OCI-LY7 (cell line): ENCODE results near the gene LRP2. TPM values are rescaled to one million over a fixed set of nuclear protein-coding genes. Genes with fewer than 3 reads are reported as not detected.

ENCODE experiments used
- BruUV-seq: library from RNA; stranded (reverse); fragments of 400-500 nt; replicated peaks from 2 replicates; lab custom pipeline; 2021; lab: Mats Ljungman, UMichigan
- CTCF ChIA-PET: fragments of 300-600 bp; sonication (Branson Sonifier 250); formaldehyde crosslinking; loops from one replicate; lab custom pipeline; 2022; ENCODE audit warnings: antibody characterized with exemption; ENCODE audit not compliant: unreplicated experiment; lab: Charles Lee
- POLR2A ChIA-PET: fragments of 300-600 bp; sonication (Branson Sonifier 250); formaldehyde crosslinking; loops from one replicate; lab custom pipeline; 2022; ENCODE audit warnings: antibody characterized with exemption; lab: Charles Lee
- DNase-seq: peaks from one replicate; pipeline ENCODE4 v3.0.0-alpha.2; 2015; ENCODE audit warnings: low spot score
- H2AFZ ChIP-seq: fragments of 200-600 bp; sonication (generic), shearing (Covaris generic); 2 replicates; pipeline ENCODE4 v1.6.1; 2014; ENCODE audit warnings: mild to moderate bottlenecking, antibody characterized with exemption, low read length, moderate library complexity
- H3K27ac ChIP-seq: fragments of 200-600 bp; sonication (generic); 2 replicates; pipeline ENCODE4 v1.5.1; 2014; ENCODE audit warnings: mixed run types, low read depth, mild to moderate bottlenecking, moderate library complexity, low read length, inconsistent platforms; ENCODE audit not compliant: poor library complexity, severe bottlenecking
- H3K36me3 ChIP-seq: fragments of 200-600 bp; sonication (generic); 2 replicates; pipeline ENCODE4 v1.6.1; 2014; ENCODE audit warnings: mild to moderate bottlenecking, antibody characterized with exemption, low read length, moderate library complexity, mixed read lengths; ENCODE audit not compliant: insufficient read depth
- H3K4me1 ChIP-seq: fragments of 200-600 bp; sonication (generic); 2 replicates; pipeline ENCODE4 v1.5.1; 2014; ENCODE audit warnings: mild to moderate bottlenecking, low read length; ENCODE audit not compliant: insufficient read depth, poor library complexity, severe bottlenecking
- H3K4me2 ChIP-seq: fragments of 200-600 bp; sonication (generic); 2 replicates; pipeline ENCODE4 v1.6.1; 2014; ENCODE audit warnings: mild to moderate bottlenecking, low read length
- H3K4me3 ChIP-seq: fragments of 200-600 bp; sonication (generic); 2 replicates; pipeline ENCODE4 v1.5.1; 2014; ENCODE audit warnings: mild to moderate bottlenecking, low read depth, low read length; ENCODE audit not compliant: poor library complexity, severe bottlenecking
- H3K79me2 ChIP-seq: fragments of 200-600 bp; sonication (generic); 2 replicates; pipeline ENCODE4 v1.6.1; 2016; ENCODE audit warnings: low read depth, mild to moderate bottlenecking, low read length, moderate library complexity, mixed read lengths; ENCODE audit not compliant: insufficient read depth
- H3K9me2 ChIP-seq: fragments of 200-600 bp; sonication (generic); 2 replicates; pipeline ENCODE4 v1.6.1; 2016; ENCODE audit warnings: mild to moderate bottlenecking, low read length, mixed read lengths; ENCODE audit not compliant: insufficient read depth
- H3K9me3 ChIP-seq: fragments of 200-600 bp; sonication (generic); 2 replicates; pipeline ENCODE4 v1.6.1; 2014; ENCODE audit warnings: mild to moderate bottlenecking, mixed run types, low read length, mixed read lengths
- H4K20me1 ChIP-seq: fragments of 200-600 bp; sonication (generic); 2 replicates; pipeline ENCODE4 v1.6.1; 2014; ENCODE audit warnings: mild to moderate bottlenecking, antibody characterized with exemption, low read length, moderate library complexity, mixed read lengths; ENCODE audit not compliant: insufficient read depth
- CTCF ChIP-seq: fragments of 200-600 bp; sonication (generic); conservative IDR thresholded peaks from 2 replicates; pipeline ENCODE4 v1.5.1; 2014; ENCODE audit warnings: mild to moderate bottlenecking, antibody characterized with exemption, low read length, moderate library complexity, mixed read lengths
- EZH2phosphoT487 ChIP-seq: fragments of 200-600 bp; sonication (generic); IDR thresholded peaks from 2 replicates; pipeline ENCODE4 v1.6.1; 2018; ENCODE audit warnings: low read depth, borderline replicate concordance, mild to moderate bottlenecking, mixed run types, antibody characterized with exemption, low read length, moderate library complexity, mixed read lengths
- intact Hi-C: fragments of 100-400 bp; cut with micrococcal nuclease; formaldehyde crosslinking; loops from one replicate; pipeline ENCODE4 v1.10.0; 2022; ENCODE audit not compliant: unreplicated experiment
- total RNA-seq, 2 experiments: library from RNA; depleted of rRNA in 1 of 2; stranded (reverse); fragments of >200 nt in 1 of 2; shearing (Covaris generic) in 1 of 2; gene quantifications; 2 replicates each; pipeline ENCODE4 v1.2.3, GENCODE V29; 2014 to 2022

Gene LRP2
- total RNA-seq, 2 experiments from 2014 or later, result 0.89 TPM; not detected in 1

- CTCF ChIA-PET, result no interaction called here
- no peaks in the 10 kb centered on the region for H3K4me1 ChIP-seq
Observed at GRCh38 chr2:169336695-169337094, 25.6 kb downstream of the LRP2 start.

DNA sequence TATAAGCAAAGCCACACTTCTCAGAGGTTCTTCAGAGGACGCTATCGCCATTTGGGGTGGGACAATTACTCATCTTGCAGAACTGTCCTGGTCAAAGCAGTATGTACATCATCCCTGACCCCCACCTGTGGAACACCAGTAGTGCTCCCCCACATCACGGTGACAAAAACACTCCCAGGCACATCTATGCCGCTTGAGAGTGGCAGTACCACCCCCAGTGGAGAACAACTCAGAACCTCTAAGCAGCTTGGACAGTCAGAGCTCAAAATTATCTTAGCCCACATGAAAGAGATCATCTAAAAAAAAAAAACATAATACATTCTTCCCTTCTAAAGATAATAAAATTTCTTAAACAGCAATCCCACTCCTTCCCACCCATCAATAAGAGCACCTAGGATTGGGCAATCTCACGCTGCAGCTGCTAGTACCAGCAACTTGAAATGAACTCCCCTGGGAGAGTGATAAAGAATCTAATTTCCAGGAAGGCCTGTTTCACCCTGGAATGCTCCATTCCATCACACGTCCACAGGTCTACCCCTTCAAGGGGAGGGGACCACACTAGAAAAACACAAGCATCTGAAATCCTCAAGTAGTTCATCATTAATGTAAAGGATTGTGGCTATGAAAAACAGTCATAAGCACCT lies 31.7 kb downstream of the LRP2 start:
- no peaks in the 10 kb centered on the region for H3K4me1 ChIP-seq
- POLR2A ChIA-PET, result interaction anchor here (0.6 kb wide), 2 partner anchors 11 to 775 kb away, joined by 3 read pairs; no protein-coding TSS in a partner anchor
- no peak for DNase-seq
- no peak overlapping the region for H3K4me2 ChIP-seq
- no peaks in the 10 kb centered on the region for H4K20me1 ChIP-seq
- no peaks in the 10 kb centered on the region for H3K9me3 ChIP-seq
- H2AFZ ChIP-seq, result no peak overlapping the region
- CTCF ChIA-PET, result no interaction called here
- H3K9me2 ChIP-seq, result no peaks in the 10 kb centered on the region
- H3K36me3 ChIP-seq, result no peaks in the 10 kb centered on the region
- H3K27ac ChIP-seq, result no peak overlapping the region
- no peaks in the 10 kb centered on the region for H3K79me2 ChIP-seq
- H3K4me3 ChIP-seq, result no peak overlapping the region
- intact Hi-C loops, result no loop called here
- no TSS peak for BruUV-seq
- TF ChIP-seq EZH2phosphoT487 (no peak), CTCF (no peak)

More at GRCh38 chr2:169336695-169337094, 25.6 kb downstream of the LRP2 start:
- Histone ChIP-seq H3K4me2 (no peak overlapping the region), H3K27ac (no peak overlapping the region), H3K36me3 (no peaks in the 10 kb centered on the region), H4K20me1 (no peaks in the 10 kb centered on the region), H3K4me3 (no peak overlapping the region), H3K9me3 (no peaks in the 10 kb centered on the region), H3K9me2 (no peaks in the 10 kb centered on the region), H2AFZ (no peak overlapping the region), H3K79me2 (no peaks in the 10 kb centered on the region)
- BruUV-seq, result no TSS peak
- POLR2A ChIA-PET, result no interaction called here
- no peak for DNase-seq
- TF ChIP-seq EZH2phosphoT487 (no peak), CTCF (no peak)
- intact Hi-C loops, result no loop called here
